ENCODE results near the gene KCNN2. TPM values are rescaled to one million over a fixed set of nuclear protein-coding genes. Genes with fewer than 3 reads are reported as not detected.
"Not testable (repeated sequence)": the region's sequence is repeated elsewhere in the genome, so short reads cannot be mapped to it uniquely, and the experiment has no call there.

KCNN2 gene
- total RNA-seq, 4 donors from 2014 or later = 0.20 to 0.42 TPM; not detected in 2

DNA sequence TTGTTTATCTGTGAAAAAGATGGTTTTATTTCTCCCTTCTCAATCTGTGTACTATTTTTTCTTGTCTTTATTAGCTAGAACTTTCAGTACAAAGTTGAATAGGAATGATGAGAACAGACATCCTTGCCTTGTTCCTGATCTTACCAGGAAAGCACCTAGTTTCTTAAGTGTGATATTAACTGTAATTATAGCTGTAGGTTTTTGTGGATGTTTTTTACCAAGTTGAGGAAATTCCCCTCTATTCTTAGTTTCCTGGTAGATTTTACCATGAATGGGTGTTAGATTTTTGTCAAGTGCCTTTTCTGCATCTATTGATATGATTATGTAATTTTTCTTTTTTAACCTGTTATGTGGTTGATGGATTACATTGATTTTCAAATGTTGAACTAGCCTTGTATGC lies 68.7 kb downstream of the KCNN2 start:
- Histone ChIP-seq H3K36me3 (no peaks in the 10 kb centered on the region), H3K27me3 (no peaks in the 10 kb centered on the region), H3K27ac (no peak overlapping the region), H3K9me3 (no peaks in the 10 kb centered on the region), H3K4me3 (no peak overlapping the region), H3K4me1 (no peaks in the 10 kb centered on the region)
- DNase-seq (ENCODE audit: low spot score in 2 of 2) = no peak
- TF ChIP-seq EP300 (IDR thresholded peaks at IDR 0.05) (no peak), POLR2A (IDR thresholded peaks at IDR 0.05) (no peak)
- TF ChIP-seq, protein P1, sequence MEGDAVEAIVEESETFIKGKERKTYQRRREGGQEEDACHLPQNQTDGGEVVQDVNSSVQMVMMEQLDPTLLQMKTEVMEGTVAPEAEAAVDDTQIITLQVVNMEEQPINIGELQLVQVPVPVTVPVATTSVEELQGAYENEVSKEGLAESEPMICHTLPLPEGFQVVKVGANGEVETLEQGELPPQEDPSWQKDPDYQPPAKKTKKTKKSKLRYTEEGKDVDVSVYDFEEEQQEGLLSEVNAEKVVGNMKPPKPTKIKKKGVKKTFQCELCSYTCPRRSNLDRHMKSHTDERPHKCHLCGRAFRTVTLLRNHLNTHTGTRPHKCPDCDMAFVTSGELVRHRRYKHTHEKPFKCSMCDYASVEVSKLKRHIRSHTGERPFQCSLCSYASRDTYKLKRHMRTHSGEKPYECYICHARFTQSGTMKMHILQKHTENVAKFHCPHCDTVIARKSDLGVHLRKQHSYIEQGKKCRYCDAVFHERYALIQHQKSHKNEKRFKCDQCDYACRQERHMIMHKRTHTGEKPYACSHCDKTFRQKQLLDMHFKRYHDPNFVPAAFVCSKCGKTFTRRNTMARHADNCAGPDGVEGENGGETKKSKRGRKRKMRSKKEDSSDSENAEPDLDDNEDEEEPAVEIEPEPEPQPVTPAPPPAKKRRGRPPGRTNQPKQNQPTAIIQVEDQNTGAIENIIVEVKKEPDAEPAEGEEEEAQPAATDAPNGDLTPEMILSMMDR (IDR thresholded peaks at IDR 0.05) = no peak

DNA sequence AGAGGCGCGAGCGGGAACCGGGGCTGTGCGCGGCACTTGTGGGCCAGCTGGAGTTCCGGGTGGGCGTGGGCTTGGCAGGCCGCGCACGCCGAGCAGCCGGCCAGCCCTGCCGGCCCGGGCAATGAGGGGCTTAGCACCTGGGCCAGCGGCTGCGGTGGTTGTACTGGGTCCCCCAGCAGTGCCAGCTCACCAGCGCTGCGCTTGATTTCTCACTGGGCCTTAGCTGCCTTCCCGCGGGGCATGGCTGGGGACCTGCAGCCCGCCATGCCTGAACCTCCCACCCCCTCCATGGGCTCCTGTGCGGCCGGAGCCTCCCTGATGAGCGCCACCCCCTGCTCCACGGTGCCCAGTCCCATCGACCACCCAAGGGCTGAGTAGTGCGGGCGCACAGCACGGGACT lies 70.8 kb downstream of the KCNN2 start:
- H3K4me1 ChIP-seq; H3K9me3 ChIP-seq; H3K27ac ChIP-seq; H3K27me3 ChIP-seq; H3K4me3 ChIP-seq; H3K36me3 ChIP-seq; DNase-seq (ENCODE audit: low spot score in 2 of 2): not testable (repeated sequence)
- WGBS, 2 donors = 98% methylated on average over 24 to 28 of the region's 30 CpGs

DNA sequence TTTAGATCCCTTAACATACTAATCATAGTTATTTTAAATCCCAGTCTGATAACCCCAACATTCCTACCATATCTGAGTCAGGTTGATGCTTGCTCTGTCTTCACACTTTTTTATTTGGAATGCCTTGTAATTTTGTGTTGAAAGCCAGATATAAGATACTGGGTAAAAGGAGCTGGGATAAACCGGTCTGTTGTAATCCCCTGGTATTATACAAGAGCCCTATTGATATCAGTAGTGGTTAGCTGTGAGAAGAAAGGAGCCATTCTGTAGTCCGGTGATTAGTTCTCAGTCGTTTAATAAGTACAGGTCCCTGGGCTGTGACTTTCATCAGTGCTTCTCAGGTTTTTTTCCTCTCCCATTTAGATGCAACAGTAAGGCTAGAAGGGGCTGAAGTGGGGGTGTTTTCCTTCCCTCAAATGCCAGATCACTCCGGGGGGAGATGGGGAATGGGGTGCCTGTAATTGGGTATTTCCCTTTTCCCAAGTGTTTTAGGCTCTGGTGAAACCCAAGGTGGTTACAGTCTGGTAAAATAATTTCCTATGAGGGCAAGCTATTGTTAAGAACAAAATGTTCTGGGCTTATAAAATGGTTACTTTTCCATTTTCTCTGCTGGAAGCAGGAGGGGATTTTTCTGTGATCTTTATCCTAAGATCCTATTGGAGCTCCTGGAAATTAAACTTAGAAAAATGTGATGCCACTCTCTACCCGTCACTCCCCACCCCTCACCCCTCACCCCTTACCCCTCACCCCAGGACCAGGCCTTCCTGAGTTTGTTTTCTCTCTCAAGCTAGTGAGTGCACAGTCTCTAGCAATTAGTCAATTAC lies 72.7 kb downstream of the KCNN2 start:
- TF ChIP-seq, protein P1 (IDR thresholded peaks at IDR 0.05) = no peak
- no peak for TF ChIP-seq EP300 (IDR thresholded peaks at IDR 0.05)
- no peak for TF ChIP-seq POLR2A (IDR thresholded peaks at IDR 0.05)
- H3K4me3 ChIP-seq = no peak overlapping the region
- no peaks in the 10 kb centered on the region for H3K4me1 ChIP-seq
- H3K27me3 ChIP-seq = no peaks in the 10 kb centered on the region
- H3K27ac ChIP-seq = no peak overlapping the region
- DNase-seq (ENCODE audit: low spot score in 2 of 2) = no peak
- H3K9me3 ChIP-seq = no peaks in the 10 kb centered on the region
- WGBS, 2 donors = 32 to 43% methylated on average over 5 of the region's 5 CpGs
- no peaks in the 10 kb centered on the region for H3K36me3 ChIP-seq

DNA sequence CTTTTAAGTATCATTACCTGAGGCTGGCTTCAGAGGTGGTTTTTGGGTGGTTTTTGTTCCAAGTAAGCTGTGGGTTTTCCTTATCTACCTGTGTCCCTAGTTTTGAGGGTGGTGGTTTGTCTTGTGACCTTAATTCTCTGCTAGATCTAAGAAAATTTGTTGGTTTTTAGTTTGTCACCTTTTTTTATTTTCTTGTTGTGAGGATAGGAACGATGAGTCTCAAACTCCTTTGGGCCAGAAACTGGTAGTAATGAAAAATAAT lies 73.3 kb downstream of the KCNN2 start:
- TF ChIP-seq, protein P1 (IDR thresholded peaks at IDR 0.05) = no peak
- TF ChIP-seq EP300 (IDR thresholded peaks at IDR 0.05) (no peak), POLR2A (IDR thresholded peaks at IDR 0.05) (no peak)
- H3K4me3 ChIP-seq = no peak overlapping the region
- no peak for DNase-seq (ENCODE audit: low spot score in 2 of 2)
- no peaks in the 10 kb centered on the region for H3K36me3 ChIP-seq
- 80 to 83% methylated on average over 1 of the region's 1 CpG for WGBS, 2 donors
- H3K9me3 ChIP-seq = no peaks in the 10 kb centered on the region
- no peaks in the 10 kb centered on the region for H3K27me3 ChIP-seq
- H3K27ac ChIP-seq = no peak overlapping the region
- H3K4me1 ChIP-seq = no peaks in the 10 kb centered on the region

DNA sequence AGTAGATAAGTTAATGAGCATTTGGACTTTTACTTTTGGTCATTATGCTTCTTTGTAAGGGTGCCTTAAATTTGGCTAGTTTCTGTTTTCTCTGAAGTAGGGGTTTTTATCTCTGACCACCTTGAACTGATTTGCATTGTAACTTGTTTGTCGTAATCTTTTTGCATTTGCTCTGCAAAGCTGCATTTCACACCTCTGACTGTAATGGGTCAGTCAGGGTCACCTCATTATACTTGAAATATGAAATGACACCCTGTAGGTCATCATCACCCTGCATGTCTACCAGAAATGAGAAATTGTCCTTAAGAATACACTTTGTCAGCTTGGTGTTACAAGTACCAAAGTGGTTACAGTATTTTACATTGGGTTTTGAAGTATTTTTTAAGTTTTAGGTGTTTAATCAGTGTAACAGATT lies 74.0 kb downstream of the KCNN2 start:
- TF ChIP-seq, protein P1 (IDR thresholded peaks at IDR 0.05) = no peak
- H3K4me1 ChIP-seq = no peaks in the 10 kb centered on the region
- no peaks in the 10 kb centered on the region for H3K27me3 ChIP-seq
- DNase-seq (ENCODE audit: low spot score in 2 of 2) = no peak
- WGBS, 2 donors = 70 to 77% methylated on average over 1 of the region's 1 CpG
- no peak overlapping the region for H3K4me3 ChIP-seq
- H3K27ac ChIP-seq = no peak overlapping the region
- H3K36me3 ChIP-seq = no peaks in the 10 kb centered on the region
- no peaks in the 10 kb centered on the region for H3K9me3 ChIP-seq

DNA sequence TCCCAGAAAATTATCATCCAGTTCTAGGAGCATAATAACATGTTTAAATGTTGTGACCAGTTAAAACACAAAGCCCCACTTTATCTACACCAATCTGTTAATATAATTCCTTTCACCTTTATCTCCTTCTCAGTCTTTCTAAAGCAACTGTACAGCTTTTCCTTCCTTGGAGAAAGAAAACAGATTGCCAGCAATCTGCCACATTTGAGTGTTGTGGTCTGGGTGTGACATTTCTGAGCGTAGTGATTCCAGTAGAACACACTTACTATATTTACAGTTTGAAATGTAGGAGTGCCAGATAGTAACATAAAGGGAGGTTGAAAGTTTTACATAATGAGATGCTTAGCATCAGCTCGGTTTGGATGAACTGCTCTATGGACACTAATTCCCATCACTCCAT lies 76.1 kb downstream of the KCNN2 start:
- H3K27ac ChIP-seq = no peak overlapping the region
- DNase-seq (ENCODE audit: low spot score in 2 of 2) = no peak
- no peak overlapping the region for H3K4me3 ChIP-seq
- H3K27me3 ChIP-seq = no peaks in the 10 kb centered on the region
- 58 to 70% methylated on average over 2 of the region's 2 CpGs for WGBS, 2 donors
- H3K4me1 ChIP-seq = no peaks in the 10 kb centered on the region
- no peaks in the 10 kb centered on the region for H3K9me3 ChIP-seq
- TF ChIP-seq, protein P1 (IDR thresholded peaks at IDR 0.05) = no peak
- TF ChIP-seq POLR2A (IDR thresholded peaks at IDR 0.05) (no peak), EP300 (IDR thresholded peaks at IDR 0.05) (no peak)
- no peaks in the 10 kb centered on the region for H3K36me3 ChIP-seq

Data from tibial nerve (tissue), 4 donors.